Skeletal muscle satellite cell (primary cell): ENCODE data around the gene IL1F10. TPM values are rescaled to one million over a fixed set of nuclear protein-coding genes. Genes with fewer than 3 reads are reported as not detected.

ENCODE experiments used
- H3K27me3 ChIP-seq: 2 replicates; pipeline ENCODE4 v1.7.0; 2013; ENCODE audit warnings: low read length; ENCODE audit not compliant: control insufficient read depth, insufficient read depth
- H3K36me3 ChIP-seq: 2 replicates; pipeline ENCODE4 v1.7.0; 2013; ENCODE audit warnings: mild to moderate bottlenecking, control low read depth, low read length; ENCODE audit not compliant: insufficient read depth
- H3K4me1 ChIP-seq: 2 replicates; pipeline ENCODE4 v1.7.0; 2013; ENCODE audit warnings: low read length; ENCODE audit not compliant: control insufficient read depth, insufficient read depth
- H3K4me2 ChIP-seq: 2 replicates; pipeline ENCODE4 v1.7.0; 2013; ENCODE audit warnings: mild to moderate bottlenecking, low read length
- H3K4me3 ChIP-seq: 2 replicates; pipeline ENCODE4 v1.7.0; 2013; ENCODE audit warnings: low read length
- H3K9ac ChIP-seq: 2 replicates; pipeline ENCODE4 v1.7.0; 2013; ENCODE audit warnings: mild to moderate bottlenecking, low read depth, low read length, moderate library complexity
- H3K9me3 ChIP-seq: replicated peaks from 2 replicates; pipeline ENCODE4 v1.7.0; 2013; ENCODE audit warnings: mild to moderate bottlenecking, control low read depth, low read length
- total RNA-seq: library from RNA; depleted of rRNA; stranded (reverse); fragments of >200 nt; gene quantifications from 2 replicates; pipeline ENCODE4 v1.2.3, GENCODE V29; 2012; rRNA removed

IL1F10 gene
- total RNA-seq, result not detected in 2 replicates

- no peak within 1 kb of the TSS for H3K9ac ChIP-seq
- no peaks in the 10 kb centered on the region for H3K9me3 ChIP-seq
- no peaks in the 10 kb centered on the region for H3K36me3 ChIP-seq
- H3K4me2 ChIP-seq, result no peak within 1 kb of the TSS
- H3K4me3 ChIP-seq, result no peak within 1 kb of the TSS
- no peaks in the 10 kb centered on the region for H3K4me1 ChIP-seq
- peaks cover 49% of the 10 kb centered on the region for H3K27me3 ChIP-seq
These were observed at the start of gene IL1F10 for GRCh38 chr2:113067681-113068080. Gene IL1F10 (plus strand): TSS chr2:113067970. CDS start chr2:113072739, 4,769 bp downstream.

GRCh38 chr2:113018509-113018908 lies 49.3 kb upstream of the IL1F10 start:
- H3K4me2 ChIP-seq, result no peak overlapping the region
- peaks cover 32% of the 10 kb centered on the region for H3K27me3 ChIP-seq
- no peak overlapping the region for H3K9ac ChIP-seq
- H3K36me3 ChIP-seq, result no peaks in the 10 kb centered on the region
- H3K9me3 ChIP-seq, result no peaks in the 10 kb centered on the region
- no peaks in the 10 kb centered on the region for H3K4me1 ChIP-seq
- H3K4me3 ChIP-seq, result no peak overlapping the region

GRCh38 chr2:113021312-113021711 lies 46.5 kb upstream of the IL1F10 start:
- H3K4me1 ChIP-seq, result no peaks in the 10 kb centered on the region
- H3K27me3 ChIP-seq, result peaks cover 45% of the 10 kb centered on the region
- no peak overlapping the region for H3K4me2 ChIP-seq
- H3K4me3 ChIP-seq, result no peak overlapping the region
- no peaks in the 10 kb centered on the region for H3K36me3 ChIP-seq
- H3K9ac ChIP-seq, result no peak overlapping the region
- H3K9me3 ChIP-seq, result no peaks in the 10 kb centered on the region

- H3K36me3 ChIP-seq, result no peaks in the 10 kb centered on the region
- H3K9ac ChIP-seq, result no peak overlapping the region
These were observed 43.0 kb upstream of the IL1F10 start for GRCh38 chr2:113024764-113025163.

GRCh38 chr2:113025737-113026136 lies 42.0 kb upstream of the IL1F10 start:
- H3K9me3 ChIP-seq, result no peaks in the 10 kb centered on the region
- no peak overlapping the region for H3K4me3 ChIP-seq
- H3K9ac ChIP-seq, result no peak overlapping the region
- peaks cover 64% of the 10 kb centered on the region for H3K27me3 ChIP-seq
- no peak overlapping the region for H3K4me2 ChIP-seq
- H3K36me3 ChIP-seq, result no peaks in the 10 kb centered on the region
- no peaks in the 10 kb centered on the region for H3K4me1 ChIP-seq

More at GRCh38 chr2:113024764-113025163, 43.0 kb upstream of the IL1F10 start:
- Histone ChIP-seq H3K4me1 (no peaks in the 10 kb centered on the region), H3K4me3 (no peak overlapping the region), H3K27me3 (peaks cover 57% of the 10 kb centered on the region), H3K9me3 (no peaks in the 10 kb centered on the region), H3K4me2 (no peak overlapping the region)

GRCh38 chr2:113027691-113028090 lies 40.1 kb upstream of the IL1F10 start:
- Histone ChIP-seq H3K27me3 (peaks cover 75% of the 10 kb centered on the region), H3K4me3 (no peak overlapping the region), H3K9me3 (no peaks in the 10 kb centered on the region), H3K4me1 (no peaks in the 10 kb centered on the region), H3K9ac (no peak overlapping the region), H3K36me3 (no peaks in the 10 kb centered on the region), H3K4me2 (no peak overlapping the region)

- H3K9ac ChIP-seq, result no peak overlapping the region
- no peaks in the 10 kb centered on the region for H3K36me3 ChIP-seq
- H3K4me2 ChIP-seq, result no peak overlapping the region
- H3K4me3 ChIP-seq, result no peak overlapping the region
- H3K27me3 ChIP-seq, result peaks cover 74% of the 10 kb centered on the region
- H3K4me1 ChIP-seq, result no peaks in the 10 kb centered on the region
- H3K9me3 ChIP-seq, result no peaks in the 10 kb centered on the region
These were observed 39.7 kb upstream of the IL1F10 start for GRCh38 chr2:113028112-113028511.

- no peaks in the 10 kb centered on the region for H3K4me1 ChIP-seq
- no peak overlapping the region for H3K4me2 ChIP-seq
- H3K9me3 ChIP-seq, result no peaks in the 10 kb centered on the region
- no peak overlapping the region for H3K4me3 ChIP-seq
- no peak overlapping the region for H3K9ac ChIP-seq
- no peaks in the 10 kb centered on the region for H3K36me3 ChIP-seq
- H3K27me3 ChIP-seq, result peaks cover 54% of the 10 kb centered on the region
These were observed 35.0 kb upstream of the IL1F10 start for GRCh38 chr2:113032737-113033136.

- H3K36me3 ChIP-seq, result no peaks in the 10 kb centered on the region
- H3K4me1 ChIP-seq, result no peaks in the 10 kb centered on the region
- no peak overlapping the region for H3K9ac ChIP-seq
- peaks cover 48% of the 10 kb centered on the region for H3K27me3 ChIP-seq
- no peak overlapping the region for H3K4me2 ChIP-seq
- no peaks in the 10 kb centered on the region for H3K9me3 ChIP-seq
- no peak overlapping the region for H3K4me3 ChIP-seq
These were observed 33.8 kb upstream of the IL1F10 start for GRCh38 chr2:113034016-113034415.

- Histone ChIP-seq H3K27me3 (peaks cover 40% of the 10 kb centered on the region), H3K9me3 (no peaks in the 10 kb centered on the region), H3K4me3 (no peak overlapping the region), H3K4me1 (no peaks in the 10 kb centered on the region), H3K36me3 (no peaks in the 10 kb centered on the region), H3K4me2 (no peak overlapping the region), H3K9ac (no peak overlapping the region)
These were observed 31.0 kb upstream of the IL1F10 start for GRCh38 chr2:113036763-113037162.

- H3K9me3 ChIP-seq, result no peaks in the 10 kb centered on the region
- no peaks in the 10 kb centered on the region for H3K4me1 ChIP-seq
- H3K36me3 ChIP-seq, result no peaks in the 10 kb centered on the region
- peaks cover 34% of the 10 kb centered on the region for H3K27me3 ChIP-seq
- H3K4me2 ChIP-seq, result no peak overlapping the region
- H3K9ac ChIP-seq, result no peak overlapping the region
- H3K4me3 ChIP-seq, result no peak overlapping the region
These were observed 29.5 kb upstream of the IL1F10 start for GRCh38 chr2:113038291-113038690.

- H3K9me3 ChIP-seq, result no peaks in the 10 kb centered on the region
- H3K27me3 ChIP-seq, result peaks cover 38% of the 10 kb centered on the region
- H3K4me2 ChIP-seq, result no peak overlapping the region
- no peaks in the 10 kb centered on the region for H3K4me1 ChIP-seq
- no peak overlapping the region for H3K4me3 ChIP-seq
- H3K9ac ChIP-seq, result no peak overlapping the region
- H3K36me3 ChIP-seq, result no peaks in the 10 kb centered on the region
These were observed 28.6 kb upstream of the IL1F10 start for GRCh38 chr2:113039158-113039557.
